ENCODE results near the gene MEGF6. TPM values are rescaled to one million over a fixed set of nuclear protein-coding genes. Genes with fewer than 3 reads are reported as not detected.

MEGF6 gene
- total RNA-seq, 2 donors from 2014 or later = 63.1 to 63.8 TPM

- Mint-ChIP-seq H3K27ac (no peak overlapping the region), H3K4me3 (no peak overlapping the region), H3K36me3 (ENCODE audit: low read depth) (no peaks in the 10 kb centered on the region), H3K4me1 (no peaks in the 10 kb centered on the region), H3K27me3 (no peaks in the 10 kb centered on the region)
- no peak for ATAC-seq
- H3K9me3 ChIP-seq (ENCODE audit: control insufficient read depth, low read length, poor library complexity, severe bottlenecking) = no peaks in the 10 kb centered on the region
- no peak for DNase-seq
Measured at GRCh38 chr1:3548895-3549294, 62.4 kb downstream of the MEGF6 start.

GRCh38 chr1:3548156-3548893, 63.0 kb downstream of the MEGF6 start:
- Mint-ChIP-seq H3K27ac (no peak overlapping the region), H3K27me3 (no peaks in the 10 kb centered on the region), H3K4me3 (no peak overlapping the region), H3K4me1 (no peaks in the 10 kb centered on the region), H3K36me3 (ENCODE audit: low read depth) (no peaks in the 10 kb centered on the region)
- no peak for DNase-seq
- H3K9me3 ChIP-seq (ENCODE audit: control insufficient read depth, low read length, poor library complexity, severe bottlenecking) = no peaks in the 10 kb centered on the region
- no peak for ATAC-seq

- no peak for DNase-seq
- Mint-ChIP-seq H3K27me3 (no peaks in the 10 kb centered on the region), H3K27ac (no peak overlapping the region), H3K4me3 (no peak overlapping the region), H3K36me3 (ENCODE audit: low read depth) (no peaks in the 10 kb centered on the region), H3K4me1 (no peaks in the 10 kb centered on the region)
- no peaks in the 10 kb centered on the region for H3K9me3 ChIP-seq (ENCODE audit: control insufficient read depth, low read length, poor library complexity, severe bottlenecking)
- no peak for ATAC-seq
Measured at GRCh38 chr1:3547055-3548005, 64.0 kb downstream of the MEGF6 start.

- DNase-seq (no peak), ATAC-seq (no peak)
- no peaks in the 10 kb centered on the region for H3K36me3 Mint-ChIP-seq (ENCODE audit: low read depth)
- H3K4me1 Mint-ChIP-seq = no peaks in the 10 kb centered on the region
- H3K27me3 Mint-ChIP-seq = no peaks in the 10 kb centered on the region
- H3K27ac Mint-ChIP-seq = no peak overlapping the region
- no peak overlapping the region for H3K4me3 Mint-ChIP-seq
- no peaks in the 10 kb centered on the region for H3K9me3 ChIP-seq (ENCODE audit: control insufficient read depth, low read length, poor library complexity, severe bottlenecking)
Measured at GRCh38 chr1:3546048-3546384, 65.3 kb downstream of the MEGF6 start.

GRCh38 chr1:3545363-3546047, 65.8 kb downstream of the MEGF6 start:
- H3K27me3 Mint-ChIP-seq = no peaks in the 10 kb centered on the region
- H3K36me3 Mint-ChIP-seq (ENCODE audit: low read depth) = no peaks in the 10 kb centered on the region
- ATAC-seq (no peak), DNase-seq (no peak)
- H3K4me1 Mint-ChIP-seq = no peaks in the 10 kb centered on the region
- H3K4me3 Mint-ChIP-seq = no peak overlapping the region
- H3K27ac Mint-ChIP-seq = no peak overlapping the region
- H3K9me3 ChIP-seq (ENCODE audit: control insufficient read depth, low read length, poor library complexity, severe bottlenecking) = no peaks in the 10 kb centered on the region

- ATAC-seq = no peak
- no peaks in the 10 kb centered on the region for H3K9me3 ChIP-seq (ENCODE audit: control insufficient read depth, low read length, poor library complexity, severe bottlenecking)
Measured at GRCh38 chr1:3544040-3544977, 67.0 kb downstream of the MEGF6 start.

GRCh38 chr1:3543076-3544039, 68.0 kb downstream of the MEGF6 start:
- no peak for DNase-seq
- Mint-ChIP-seq H3K27me3 (no peaks in the 10 kb centered on the region), H3K4me1 (peaks cover 2% of the 10 kb centered on the region)

More at GRCh38 chr1:3544040-3544977, 67.0 kb downstream of the MEGF6 start:
- no peak overlapping the region for H3K27ac Mint-ChIP-seq
- no peaks in the 10 kb centered on the region for H3K36me3 Mint-ChIP-seq (ENCODE audit: low read depth)
- H3K4me1 Mint-ChIP-seq = no peaks in the 10 kb centered on the region
- H3K27me3 Mint-ChIP-seq = no peaks in the 10 kb centered on the region
- no peak overlapping the region for H3K4me3 Mint-ChIP-seq
- no peak for DNase-seq

GRCh38 chr1:3542676-3543075, 68.6 kb downstream of the MEGF6 start:
- Mint-ChIP-seq H3K4me3 (no peak overlapping the region), H3K27ac (no peak overlapping the region), H3K36me3 (ENCODE audit: low read depth) (no peaks in the 10 kb centered on the region), H3K27me3 (no peaks in the 10 kb centered on the region), H3K4me1 (peaks cover 5% of the 10 kb centered on the region)
- no peaks in the 10 kb centered on the region for H3K9me3 ChIP-seq (ENCODE audit: control insufficient read depth, low read length, poor library complexity, severe bottlenecking)
- DNase-seq (no peak), ATAC-seq (no peak)

More at GRCh38 chr1:3543076-3544039, 68.0 kb downstream of the MEGF6 start:
- H3K27ac Mint-ChIP-seq = no peak overlapping the region
- H3K4me3 Mint-ChIP-seq = no peak overlapping the region
- no peak for ATAC-seq
- no peaks in the 10 kb centered on the region for H3K9me3 ChIP-seq (ENCODE audit: control insufficient read depth, low read length, poor library complexity, severe bottlenecking)
- no peaks in the 10 kb centered on the region for H3K36me3 Mint-ChIP-seq (ENCODE audit: low read depth)

- no peak overlapping the region for H3K27ac Mint-ChIP-seq
- H3K27me3 Mint-ChIP-seq = no peaks in the 10 kb centered on the region
- ATAC-seq = no peak
- no peak overlapping the region for H3K4me3 Mint-ChIP-seq
- peaks cover 7% of the 10 kb centered on the region for H3K4me1 Mint-ChIP-seq
- H3K9me3 ChIP-seq (ENCODE audit: control insufficient read depth, low read length, poor library complexity, severe bottlenecking) = no peaks in the 10 kb centered on the region
- no peaks in the 10 kb centered on the region for H3K36me3 Mint-ChIP-seq (ENCODE audit: low read depth)
- no peak for DNase-seq
Measured at GRCh38 chr1:3541936-3542335, 69.4 kb downstream of the MEGF6 start.

GRCh38 chr1:3541465-3541864, 69.8 kb downstream of the MEGF6 start:
- no peaks in the 10 kb centered on the region for H3K36me3 Mint-ChIP-seq (ENCODE audit: low read depth)
- peaks cover 7% of the 10 kb centered on the region for H3K4me1 Mint-ChIP-seq
- H3K27ac Mint-ChIP-seq = no peak overlapping the region
- no peaks in the 10 kb centered on the region for H3K9me3 ChIP-seq (ENCODE audit: control insufficient read depth, low read length, poor library complexity, severe bottlenecking)
- no peak for DNase-seq
- no peak for ATAC-seq
- H3K27me3 Mint-ChIP-seq = no peaks in the 10 kb centered on the region
- no peak overlapping the region for H3K4me3 Mint-ChIP-seq

GRCh38 chr1:3540876-3541275, 70.4 kb downstream of the MEGF6 start:
- H3K36me3 Mint-ChIP-seq (ENCODE audit: low read depth) = no peaks in the 10 kb centered on the region
- H3K4me3 Mint-ChIP-seq = no peak overlapping the region
- no peaks in the 10 kb centered on the region for H3K9me3 ChIP-seq (ENCODE audit: control insufficient read depth, low read length, poor library complexity, severe bottlenecking)
- H3K4me1 Mint-ChIP-seq = peaks cover 7% of the 10 kb centered on the region
- no peak for ATAC-seq
- no peaks in the 10 kb centered on the region for H3K27me3 Mint-ChIP-seq
- no peak overlapping the region for H3K27ac Mint-ChIP-seq
- DNase-seq = no peak
